Measurements from ENCODE around the gene HNRNPA0.

GRCh38 chr5:137716337-137716736 is 37.8 kb downstream of the HNRNPA0 start:
- TF ChIP-seq, protein P1, sequence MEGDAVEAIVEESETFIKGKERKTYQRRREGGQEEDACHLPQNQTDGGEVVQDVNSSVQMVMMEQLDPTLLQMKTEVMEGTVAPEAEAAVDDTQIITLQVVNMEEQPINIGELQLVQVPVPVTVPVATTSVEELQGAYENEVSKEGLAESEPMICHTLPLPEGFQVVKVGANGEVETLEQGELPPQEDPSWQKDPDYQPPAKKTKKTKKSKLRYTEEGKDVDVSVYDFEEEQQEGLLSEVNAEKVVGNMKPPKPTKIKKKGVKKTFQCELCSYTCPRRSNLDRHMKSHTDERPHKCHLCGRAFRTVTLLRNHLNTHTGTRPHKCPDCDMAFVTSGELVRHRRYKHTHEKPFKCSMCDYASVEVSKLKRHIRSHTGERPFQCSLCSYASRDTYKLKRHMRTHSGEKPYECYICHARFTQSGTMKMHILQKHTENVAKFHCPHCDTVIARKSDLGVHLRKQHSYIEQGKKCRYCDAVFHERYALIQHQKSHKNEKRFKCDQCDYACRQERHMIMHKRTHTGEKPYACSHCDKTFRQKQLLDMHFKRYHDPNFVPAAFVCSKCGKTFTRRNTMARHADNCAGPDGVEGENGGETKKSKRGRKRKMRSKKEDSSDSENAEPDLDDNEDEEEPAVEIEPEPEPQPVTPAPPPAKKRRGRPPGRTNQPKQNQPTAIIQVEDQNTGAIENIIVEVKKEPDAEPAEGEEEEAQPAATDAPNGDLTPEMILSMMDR (IDR thresholded peaks at IDR 0.05), result no peak
- TF ChIP-seq ZFX (IDR thresholded peaks at IDR 0.05; ENCODE audit: borderline replicate concordance), result no peak

All from 22Rv1 (cell line).